Fibroblast of mammary gland (primary cell): ENCODE measurements around the gene TRA2B.
A peak's percentile ranks its signal among the peaks of the same experiment; 100 is the strongest.

ENCODE experiments used
- DNase-seq: peaks from one replicate; pipeline ENCODE4 v3.0.0-alpha.2; 2010; ENCODE audit warnings: low read depth
- H3K4me3 ChIP-seq: 2 replicates; pipeline ENCODE4 v1.5.1; 2011; ENCODE audit warnings: low read depth, mild to moderate bottlenecking, low read length, moderate library complexity; ENCODE audit not compliant: control insufficient read depth
- TF ChIP-seq, protein P1 (sequence below): conservative IDR thresholded peaks from 2 replicates; pipeline ENCODE4 v1.5.1; 2011; ENCODE audit warnings: low read depth, low read length, inconsistent platforms; ENCODE audit not compliant: control insufficient read depth, insufficient read depth

TRA2B gene

GRCh38 chr3:185978516-185978915 is 40.7 kb upstream of the TRA2B start:
- no peak overlapping the region for H3K4me3 ChIP-seq
- no peak for DNase-seq
- TF ChIP-seq, protein P1, sequence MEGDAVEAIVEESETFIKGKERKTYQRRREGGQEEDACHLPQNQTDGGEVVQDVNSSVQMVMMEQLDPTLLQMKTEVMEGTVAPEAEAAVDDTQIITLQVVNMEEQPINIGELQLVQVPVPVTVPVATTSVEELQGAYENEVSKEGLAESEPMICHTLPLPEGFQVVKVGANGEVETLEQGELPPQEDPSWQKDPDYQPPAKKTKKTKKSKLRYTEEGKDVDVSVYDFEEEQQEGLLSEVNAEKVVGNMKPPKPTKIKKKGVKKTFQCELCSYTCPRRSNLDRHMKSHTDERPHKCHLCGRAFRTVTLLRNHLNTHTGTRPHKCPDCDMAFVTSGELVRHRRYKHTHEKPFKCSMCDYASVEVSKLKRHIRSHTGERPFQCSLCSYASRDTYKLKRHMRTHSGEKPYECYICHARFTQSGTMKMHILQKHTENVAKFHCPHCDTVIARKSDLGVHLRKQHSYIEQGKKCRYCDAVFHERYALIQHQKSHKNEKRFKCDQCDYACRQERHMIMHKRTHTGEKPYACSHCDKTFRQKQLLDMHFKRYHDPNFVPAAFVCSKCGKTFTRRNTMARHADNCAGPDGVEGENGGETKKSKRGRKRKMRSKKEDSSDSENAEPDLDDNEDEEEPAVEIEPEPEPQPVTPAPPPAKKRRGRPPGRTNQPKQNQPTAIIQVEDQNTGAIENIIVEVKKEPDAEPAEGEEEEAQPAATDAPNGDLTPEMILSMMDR, result no peak

GRCh38 chr3:185977679-185978040 is 39.8 kb upstream of the TRA2B start:
- no peak for DNase-seq
- H3K4me3 ChIP-seq, result no peak overlapping the region
- TF ChIP-seq, protein P1, result no peak

GRCh38 chr3:185976977-185977678 is 39.3 kb upstream of the TRA2B start:
- DNase-seq, result peak; percentile 68
- TF ChIP-seq, protein P1, result peak; percentile 94
- H3K4me3 ChIP-seq, result no peak overlapping the region

GRCh38 chr3:185976100-185976499 is 38.3 kb upstream of the TRA2B start:
- TF ChIP-seq, protein P1, result no peak
- no peak for DNase-seq
- H3K4me3 ChIP-seq, result no peak overlapping the region

- TF ChIP-seq, protein P1, result no peak
- H3K4me3 ChIP-seq, result no peak overlapping the region
- DNase-seq, result no peak
Observed at GRCh38 chr3:185971579-185971978, 33.8 kb upstream of the TRA2B start.

- no peak for DNase-seq
- H3K4me3 ChIP-seq, result no peak overlapping the region
- TF ChIP-seq, protein P1, result no peak
Observed at GRCh38 chr3:185968168-185968567, 30.4 kb upstream of the TRA2B start.

- no peak for DNase-seq
- no peak overlapping the region for H3K4me3 ChIP-seq
- TF ChIP-seq, protein P1, result no peak
Observed at GRCh38 chr3:185966655-185967054, 28.8 kb upstream of the TRA2B start.
